PC-9 (cell line): Measurements from ENCODE around the gene OSTN. TPM values are rescaled to one million over a fixed set of nuclear protein-coding genes. Genes with fewer than 3 reads are reported as not detected.

ENCODE experiments used
- BruUV-seq: library from RNA; stranded (reverse); fragments of 400-500 nt; replicated peaks from 2 replicates; lab custom pipeline; 2021; lab: Mats Ljungman, UMichigan
- CTCF ChIA-PET: fragments of 300-600 bp; sonication (Branson Sonifier 250); formaldehyde crosslinking; loops from one replicate; lab custom pipeline; 2022; ENCODE audit warnings: antibody characterized with exemption; lab: Charles Lee
- POLR2A ChIA-PET: fragments of 300-600 bp; sonication (Branson Sonifier 250); formaldehyde crosslinking; loops from one replicate; lab custom pipeline; 2022; ENCODE audit warnings: antibody characterized with exemption; ENCODE audit not compliant: unreplicated experiment; lab: Charles Lee
- DNase-seq, 2 experiments: peaks; one replicate each; pipeline versions ENCODE4 v3.0.0 to v3.0.0-alpha.2; 2015 to 2022; ENCODE audit warnings: mixed read lengths in 1 of 2
- H2AFZ ChIP-seq: fragments of 200-600 bp; sonication (generic); 2 replicates; pipeline ENCODE4 v1.8.1; 2017; ENCODE audit warnings: antibody characterized with exemption
- H3F3A ChIP-seq: fragments of 200-600 bp; sonication (generic); 2 replicates; pipeline ENCODE4 v1.8.1; 2017; ENCODE audit warnings: antibody characterized with exemption, mild to moderate bottlenecking, low read depth; ENCODE audit not compliant: insufficient read depth
- H3K27ac ChIP-seq: fragments of 200-600 bp; sonication (generic); 2 replicates; pipeline ENCODE4 v1.6.1; 2016; ENCODE audit warnings: mixed run types
- H3K27me3 ChIP-seq: fragments of 200-600 bp; sonication (generic); 2 replicates; pipeline ENCODE4 v1.6.1; 2016; ENCODE audit warnings: low read depth, mixed run types; ENCODE audit not compliant: insufficient read depth
- H3K36me3 ChIP-seq: fragments of 200-600 bp; sonication (generic); 2 replicates; pipeline ENCODE4 v1.6.1; 2016; ENCODE audit warnings: low read depth, mixed run types
- H3K4me1 ChIP-seq: fragments of 200-600 bp; sonication (generic); replicated peaks from 2 replicates; pipeline ENCODE4 v1.6.1; 2016; ENCODE audit warnings: mixed run types; ENCODE audit not compliant: insufficient read depth
- H3K4me2 ChIP-seq: fragments of 200-600 bp; sonication (generic); 2 replicates; pipeline ENCODE4 v1.6.1; 2017; ENCODE audit warnings: mixed run types
- H3K4me3 ChIP-seq: fragments of 200-600 bp; sonication (generic); 2 replicates; pipeline ENCODE4 v1.6.1; 2016; ENCODE audit warnings: mixed run types
- H3K79me2 ChIP-seq: fragments of 200-600 bp; sonication (generic); 2 replicates; pipeline ENCODE4 v1.6.1; 2017; ENCODE audit warnings: low read depth, mixed run types
- H3K9me2 ChIP-seq: fragments of 200-600 bp; sonication (generic); 2 replicates; pipeline ENCODE4 v1.8.1; 2017; ENCODE audit warnings: mild to moderate bottlenecking; ENCODE audit not compliant: insufficient read depth
- H3K9me3 ChIP-seq: fragments of 200-600 bp; sonication (generic); 2 replicates; pipeline ENCODE4 v1.8.1; 2016; ENCODE audit warnings: low read depth; ENCODE audit not compliant: insufficient read depth
- H4K20me1 ChIP-seq: fragments of 200-600 bp; sonication (generic); 2 replicates; pipeline ENCODE4 v1.8.1; 2017; ENCODE audit not compliant: insufficient read depth
- EZH2 ChIP-seq: fragments of 200-600 bp; sonication (generic); IDR thresholded peaks from 2 replicates; pipeline ENCODE4 v1.8.0; 2017; ENCODE audit warnings: antibody characterized with exemption, low read depth
- intact Hi-C: fragments of 100-400 bp; cut with micrococcal nuclease; formaldehyde crosslinking; loops from one replicate; pipeline ENCODE4 v1.10.0; 2022; ENCODE audit not compliant: unreplicated experiment
- total RNA-seq: library from RNA; stranded (reverse); gene quantifications from 2 replicates; pipeline ENCODE4 v1.2.3, GENCODE V29; 2021
- TF ChIP-seq, protein P1 (sequence below): fragments of 200-600 bp; sonication (generic); conservative IDR thresholded peaks from 2 replicates; pipeline ENCODE4 v1.6.1; 2017; ENCODE audit warnings: mixed run types, antibody characterized with exemption, mild to moderate bottlenecking, moderate library complexity

The OSTN gene
- total RNA-seq, 1 experiment from 2014 or later, result not detected

DNA sequence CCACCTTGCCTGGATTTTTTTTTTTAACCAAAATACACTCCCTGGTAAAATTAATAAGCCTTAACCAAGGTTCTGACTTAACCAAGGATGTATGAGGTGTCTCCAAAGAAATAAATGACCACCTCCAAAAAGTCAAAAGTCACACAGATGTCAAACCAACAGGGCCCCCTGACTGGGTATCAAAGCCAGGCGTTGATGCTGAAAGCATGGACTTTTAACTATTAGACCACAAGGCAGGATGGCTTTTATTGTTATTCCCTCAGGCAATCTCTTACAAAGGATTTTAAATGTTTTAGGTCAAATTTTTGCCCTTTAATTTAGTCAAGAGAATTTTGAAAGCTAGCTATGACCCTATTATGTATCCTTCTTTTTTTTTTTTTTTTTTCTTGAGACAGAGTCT is 60.4 kb downstream of the OSTN start:
- Histone ChIP-seq H2AFZ (no peak overlapping the region), H3K9me3 (no peaks in the 10 kb centered on the region), H3K27ac (no peak overlapping the region), H3F3A (no peaks in the 10 kb centered on the region), H3K4me3 (no peak overlapping the region), H4K20me1 (no peaks in the 10 kb centered on the region), H3K9me2 (no peaks in the 10 kb centered on the region), H3K36me3 (no peaks in the 10 kb centered on the region), H3K27me3 (no peaks in the 10 kb centered on the region), H3K79me2 (no peaks in the 10 kb centered on the region), H3K4me1 (no peaks in the 10 kb centered on the region), H3K4me2 (no peak overlapping the region)
- ChIA-PET POLR2A (no interaction called here), CTCF (interaction anchor here (0.7 kb wide), 2 partner anchors 15 to 40 kb away, joined by 3 to 4 read pairs; no protein-coding TSS in a partner anchor)
- no peak for DNase-seq
- no peak for TF ChIP-seq EZH2
- TF ChIP-seq, protein P1, sequence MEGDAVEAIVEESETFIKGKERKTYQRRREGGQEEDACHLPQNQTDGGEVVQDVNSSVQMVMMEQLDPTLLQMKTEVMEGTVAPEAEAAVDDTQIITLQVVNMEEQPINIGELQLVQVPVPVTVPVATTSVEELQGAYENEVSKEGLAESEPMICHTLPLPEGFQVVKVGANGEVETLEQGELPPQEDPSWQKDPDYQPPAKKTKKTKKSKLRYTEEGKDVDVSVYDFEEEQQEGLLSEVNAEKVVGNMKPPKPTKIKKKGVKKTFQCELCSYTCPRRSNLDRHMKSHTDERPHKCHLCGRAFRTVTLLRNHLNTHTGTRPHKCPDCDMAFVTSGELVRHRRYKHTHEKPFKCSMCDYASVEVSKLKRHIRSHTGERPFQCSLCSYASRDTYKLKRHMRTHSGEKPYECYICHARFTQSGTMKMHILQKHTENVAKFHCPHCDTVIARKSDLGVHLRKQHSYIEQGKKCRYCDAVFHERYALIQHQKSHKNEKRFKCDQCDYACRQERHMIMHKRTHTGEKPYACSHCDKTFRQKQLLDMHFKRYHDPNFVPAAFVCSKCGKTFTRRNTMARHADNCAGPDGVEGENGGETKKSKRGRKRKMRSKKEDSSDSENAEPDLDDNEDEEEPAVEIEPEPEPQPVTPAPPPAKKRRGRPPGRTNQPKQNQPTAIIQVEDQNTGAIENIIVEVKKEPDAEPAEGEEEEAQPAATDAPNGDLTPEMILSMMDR, result no peak
- intact Hi-C loops, result loop anchor here (2.0 kb wide), 1 partner anchor 71 kb away; the partner anchor contains the start of gene UTS2B
- BruUV-seq, result no TSS peak

DNA sequence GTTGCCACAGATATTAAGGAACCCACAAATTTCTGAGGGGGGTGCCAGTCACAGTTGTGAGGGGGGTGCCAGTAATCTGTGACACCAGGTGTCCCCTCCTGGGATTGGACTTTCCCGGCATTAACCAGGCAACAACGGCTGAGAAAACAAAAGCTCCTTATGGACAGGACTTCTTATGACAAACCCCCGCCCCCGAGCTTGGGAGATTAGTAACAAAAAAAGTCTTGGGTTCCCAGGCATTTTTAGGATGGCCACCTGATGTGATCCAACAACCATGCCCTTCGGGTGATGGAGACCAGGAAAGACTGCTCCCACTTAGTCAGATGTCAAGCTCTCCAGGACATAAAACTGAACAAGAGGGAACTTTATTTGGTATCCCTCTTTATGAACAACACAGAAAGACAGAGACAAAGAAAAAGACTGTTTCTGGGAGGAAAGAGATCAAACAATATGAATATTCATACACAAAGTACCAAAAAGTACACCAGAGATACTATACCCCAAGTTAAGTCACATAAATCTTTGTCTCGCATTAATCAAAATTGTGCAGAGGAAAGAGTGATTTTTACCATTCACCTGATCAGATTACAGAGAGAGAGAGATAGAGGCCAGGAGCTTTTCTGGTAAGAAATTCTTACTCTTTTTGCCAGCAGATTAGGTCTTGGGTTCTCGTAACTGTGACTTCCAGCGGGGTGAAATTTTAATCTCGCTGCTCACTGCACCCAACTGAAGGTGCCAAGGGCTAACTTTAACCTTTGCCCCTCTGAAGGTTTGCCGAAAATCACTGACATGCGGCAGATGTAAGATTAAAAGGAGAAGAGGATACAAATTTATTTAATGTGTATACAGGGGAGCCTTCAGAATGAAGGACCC is 61.6 kb downstream of the OSTN start:
- POLR2A ChIA-PET, result no interaction called here
- no peak for DNase-seq
- Histone ChIP-seq H3K27ac (no peak overlapping the region), H3K36me3 (no peaks in the 10 kb centered on the region), H4K20me1 (no peaks in the 10 kb centered on the region), H3K79me2 (no peaks in the 10 kb centered on the region), H2AFZ (no peak overlapping the region), H3K9me3 (no peaks in the 10 kb centered on the region), H3K4me1 (no peaks in the 10 kb centered on the region), H3F3A (no peaks in the 10 kb centered on the region), H3K9me2 (no peaks in the 10 kb centered on the region), H3K4me3 (no peak overlapping the region), H3K4me2 (no peak overlapping the region), H3K27me3 (no peaks in the 10 kb centered on the region)
- intact Hi-C loops, result no loop called here
- no TSS peak for BruUV-seq
- no peak for TF ChIP-seq EZH2
- TF ChIP-seq, protein P1, result no peak
- CTCF ChIA-PET, result no interaction called here

DNA sequence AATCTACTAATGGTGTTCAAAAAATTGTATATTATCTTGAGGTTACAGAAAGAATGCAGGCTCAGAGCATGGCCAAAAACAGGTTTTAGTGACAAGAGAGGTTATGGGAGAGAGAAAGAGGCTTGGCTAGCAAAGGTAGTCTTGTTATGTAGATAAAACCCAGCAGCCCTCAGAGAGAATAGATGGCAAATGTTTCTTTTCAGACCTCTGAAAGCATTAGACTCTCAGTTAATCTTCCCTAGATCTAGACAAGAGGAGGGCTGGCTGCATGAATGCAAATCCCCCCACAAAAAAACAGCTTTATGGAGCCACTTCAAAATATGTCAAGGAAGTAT is 62.2 kb downstream of the OSTN start:
- no peaks in the 10 kb centered on the region for H3F3A ChIP-seq
- H3K4me3 ChIP-seq, result no peak overlapping the region
- BruUV-seq, result no TSS peak
- H3K27ac ChIP-seq, result no peak overlapping the region
- H3K27me3 ChIP-seq, result no peaks in the 10 kb centered on the region
- intact Hi-C loops, result no loop called here
- H4K20me1 ChIP-seq, result no peaks in the 10 kb centered on the region
- H3K36me3 ChIP-seq, result no peaks in the 10 kb centered on the region
- H3K79me2 ChIP-seq, result no peaks in the 10 kb centered on the region
- no peak overlapping the region for H3K4me2 ChIP-seq
- no peak for TF ChIP-seq EZH2
- TF ChIP-seq, protein P1, result no peak
- no peak overlapping the region for H2AFZ ChIP-seq
- DNase-seq, result no peak
- no peaks in the 10 kb centered on the region for H3K9me3 ChIP-seq
- H3K4me1 ChIP-seq, result no peaks in the 10 kb centered on the region
- ChIA-PET POLR2A (no interaction called here), CTCF (no interaction called here)
- H3K9me2 ChIP-seq, result no peaks in the 10 kb centered on the region
